Fibroblast of the conjunctiva (primary cell): ENCODE measurements around the gene ENO2.

Experiments
- DNase-seq: peaks from one replicate; pipeline ENCODE4 v3.0.0-alpha.2; 2010; ENCODE audit warnings: low read depth

ENO2 gene

DNA sequence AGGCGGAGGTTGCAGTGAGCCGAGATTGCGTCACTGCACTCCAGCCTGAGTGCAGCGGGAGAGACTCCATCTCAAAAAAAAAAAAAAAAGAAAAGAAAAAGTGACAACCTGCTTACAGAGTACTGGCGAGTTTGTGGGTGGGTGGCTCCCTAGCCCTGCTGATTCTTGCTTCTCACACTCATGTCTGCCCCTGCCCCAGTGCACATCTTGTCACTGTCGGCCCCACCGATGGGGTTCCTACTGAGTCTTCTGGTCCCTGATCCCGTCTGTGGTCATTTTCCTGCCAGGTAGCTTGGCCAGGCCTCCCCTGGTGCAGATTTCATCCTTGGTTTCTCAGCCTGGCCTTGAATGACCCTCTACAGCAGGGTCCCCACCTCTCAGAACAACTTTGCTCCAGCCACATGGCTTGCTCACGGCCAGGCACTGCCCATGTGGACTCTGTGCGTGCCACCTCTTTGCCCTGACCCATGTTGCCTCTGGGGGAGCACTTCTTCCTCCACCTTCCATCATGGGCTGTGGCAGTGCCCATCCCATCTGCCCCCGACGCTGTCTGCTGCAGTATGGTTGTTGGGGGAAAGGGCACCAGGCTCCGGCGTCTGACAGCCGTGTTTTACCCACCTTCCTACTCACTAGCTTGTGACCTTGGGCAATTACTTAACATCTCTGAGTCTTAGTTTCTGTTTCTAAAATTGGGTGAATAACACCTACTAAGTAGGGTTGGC is 34.7 kb downstream of the ENO2 start:
- DNase-seq = no peak

DNA sequence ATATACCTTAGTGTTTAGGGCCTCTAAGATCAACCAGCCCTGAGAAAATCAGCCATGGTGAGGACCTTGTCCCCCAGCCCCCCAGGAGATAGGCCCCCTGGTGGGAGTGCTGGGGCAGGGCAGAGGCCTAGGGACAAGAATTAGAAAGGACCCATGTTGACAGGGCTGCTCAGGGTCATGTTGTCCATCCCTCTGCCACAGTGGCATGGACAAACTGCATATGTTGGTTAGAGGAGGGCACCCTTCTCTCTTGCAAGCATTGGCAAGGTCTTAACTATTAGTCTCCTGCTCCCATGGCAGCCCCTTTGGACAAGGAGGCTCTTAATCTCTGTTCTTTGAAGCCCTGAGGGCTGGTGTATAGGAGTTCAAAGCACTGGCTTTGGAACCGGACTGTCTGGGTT is 36.0 kb downstream of the ENO2 start:
- DNase-seq = no peak

DNA sequence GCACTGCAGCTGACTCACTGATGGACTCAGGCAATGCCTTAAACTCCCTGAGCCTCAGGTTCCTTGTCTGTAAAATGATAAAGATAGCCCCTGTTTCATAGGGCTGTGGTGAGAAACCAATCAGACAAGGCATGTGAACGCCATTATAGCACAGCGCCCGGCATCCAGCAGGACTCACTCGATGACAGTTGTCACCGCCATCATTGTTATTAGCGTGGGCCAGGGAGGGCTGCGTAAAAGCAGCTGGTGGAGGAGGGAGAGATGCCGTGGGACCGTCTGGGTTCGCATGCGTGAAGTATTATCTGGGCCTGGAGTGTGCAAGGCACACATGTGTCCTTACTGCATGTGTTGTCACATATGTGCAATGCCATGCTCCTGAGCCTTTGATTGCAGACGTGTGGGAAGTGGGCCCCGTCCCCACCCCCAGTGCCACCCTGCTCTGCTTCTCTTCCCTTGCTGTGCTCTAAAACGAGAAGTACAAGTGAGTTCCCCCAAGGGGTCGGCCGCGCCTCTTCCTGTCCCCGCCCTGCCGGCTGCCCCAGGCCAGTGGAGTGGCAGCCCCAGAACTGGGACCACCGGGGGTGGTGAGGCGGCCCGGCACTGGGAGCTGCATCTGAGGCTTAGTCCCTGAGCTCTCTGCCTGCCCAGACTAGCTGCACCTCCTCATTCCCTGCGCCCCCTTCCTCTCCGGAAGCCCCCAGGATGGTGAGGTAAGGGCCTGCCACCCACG is 36.6 kb downstream of the ENO2 start, which contains the start of gene PTPN6:
TSS of gene PTPN6 (plus strand) at position 546 of the 730 bp plus-strand sequence. CDS start at position 703, 157 bp downstream.
- DNase-seq = no peak

DNA sequence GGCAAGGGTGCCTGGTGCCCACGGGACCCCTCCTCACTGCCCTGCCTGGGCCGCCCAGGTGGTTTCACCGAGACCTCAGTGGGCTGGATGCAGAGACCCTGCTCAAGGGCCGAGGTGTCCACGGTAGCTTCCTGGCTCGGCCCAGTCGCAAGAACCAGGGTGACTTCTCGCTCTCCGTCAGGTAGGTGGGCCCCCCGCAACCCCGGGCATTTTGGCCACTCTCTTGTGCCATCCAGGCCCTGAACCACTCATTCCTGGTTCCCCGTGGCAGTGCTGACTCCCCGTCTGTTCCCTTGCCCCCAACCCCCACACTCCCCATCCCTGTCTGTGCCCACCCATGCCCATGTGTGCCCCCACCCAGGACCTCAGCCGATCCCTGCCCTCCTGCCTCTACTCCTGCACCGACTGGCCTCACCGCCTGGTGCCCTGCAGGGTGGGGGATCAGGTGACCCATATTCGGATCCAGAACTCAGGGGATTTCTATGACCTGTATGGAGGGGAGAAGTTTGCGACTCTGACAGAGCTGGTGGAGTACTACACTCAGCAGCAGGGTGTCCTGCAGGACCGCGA is 37.3 kb downstream of the ENO2 start:
- DNase-seq = no peak

DNA sequence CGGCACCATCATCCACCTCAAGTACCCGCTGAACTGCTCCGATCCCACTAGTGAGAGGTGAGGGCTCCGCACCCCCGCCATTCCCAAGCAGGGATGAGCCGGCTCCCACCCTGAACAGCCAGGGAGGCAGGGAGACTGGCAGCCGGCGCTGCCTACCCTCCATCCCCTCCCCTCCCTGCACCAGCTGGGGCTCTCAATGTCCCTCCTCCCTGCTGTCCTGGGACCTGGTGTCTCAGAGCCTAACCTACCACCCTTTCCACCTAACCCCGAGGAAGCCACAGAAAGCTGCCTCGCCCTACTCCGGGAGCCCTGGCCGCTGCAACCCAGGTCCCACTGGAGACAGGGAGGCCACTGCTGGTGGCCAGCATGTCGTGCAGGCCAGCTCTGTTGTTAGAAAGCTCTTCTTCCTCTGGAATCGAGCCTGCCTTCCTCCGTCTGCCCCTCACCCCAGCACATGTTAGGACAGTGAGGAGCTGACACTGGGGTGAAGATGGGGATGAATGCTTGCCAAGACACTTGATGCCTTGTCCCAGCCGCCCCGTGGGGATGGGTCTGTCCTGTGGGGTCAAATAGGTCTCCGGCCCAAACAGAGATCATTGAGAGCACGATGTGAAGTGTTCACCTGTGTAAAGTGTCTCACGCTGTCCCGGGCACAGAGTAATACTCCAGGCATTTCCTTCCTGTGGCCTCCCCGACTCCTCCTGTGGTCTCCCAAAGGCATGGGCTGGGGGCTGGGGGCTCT is 37.9 kb downstream of the ENO2 start:
- DNase-seq = no peak

DNA sequence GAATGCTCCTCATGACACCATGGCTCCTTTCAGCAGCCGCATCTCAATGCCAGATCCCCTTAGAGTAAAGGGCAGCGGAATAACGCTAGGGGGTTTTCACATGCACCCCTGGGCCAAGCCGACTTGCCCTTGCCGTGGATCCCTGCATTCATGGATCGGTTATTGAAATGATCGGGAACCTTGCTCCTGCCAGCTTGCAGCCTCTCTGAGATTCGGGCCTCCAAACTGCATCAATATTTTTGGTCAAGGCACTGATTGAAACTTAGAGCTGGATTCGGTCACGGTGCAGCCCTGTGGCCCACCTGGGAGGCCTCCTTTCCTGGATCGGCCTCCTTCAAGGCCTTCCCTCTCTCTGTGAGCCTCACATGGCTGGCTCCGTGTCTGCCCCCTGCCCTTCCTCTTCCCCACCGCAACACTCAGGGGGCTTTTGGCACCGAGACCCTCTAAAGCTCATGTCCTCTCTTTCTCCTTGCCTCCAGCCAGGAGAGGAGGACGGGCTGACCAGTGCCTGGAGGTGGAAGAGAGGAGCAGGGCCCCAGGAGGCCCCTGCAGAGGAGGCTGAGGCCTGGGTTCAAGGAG is 38.6 kb downstream of the ENO2 start:
- DNase-seq = no peak

DNA sequence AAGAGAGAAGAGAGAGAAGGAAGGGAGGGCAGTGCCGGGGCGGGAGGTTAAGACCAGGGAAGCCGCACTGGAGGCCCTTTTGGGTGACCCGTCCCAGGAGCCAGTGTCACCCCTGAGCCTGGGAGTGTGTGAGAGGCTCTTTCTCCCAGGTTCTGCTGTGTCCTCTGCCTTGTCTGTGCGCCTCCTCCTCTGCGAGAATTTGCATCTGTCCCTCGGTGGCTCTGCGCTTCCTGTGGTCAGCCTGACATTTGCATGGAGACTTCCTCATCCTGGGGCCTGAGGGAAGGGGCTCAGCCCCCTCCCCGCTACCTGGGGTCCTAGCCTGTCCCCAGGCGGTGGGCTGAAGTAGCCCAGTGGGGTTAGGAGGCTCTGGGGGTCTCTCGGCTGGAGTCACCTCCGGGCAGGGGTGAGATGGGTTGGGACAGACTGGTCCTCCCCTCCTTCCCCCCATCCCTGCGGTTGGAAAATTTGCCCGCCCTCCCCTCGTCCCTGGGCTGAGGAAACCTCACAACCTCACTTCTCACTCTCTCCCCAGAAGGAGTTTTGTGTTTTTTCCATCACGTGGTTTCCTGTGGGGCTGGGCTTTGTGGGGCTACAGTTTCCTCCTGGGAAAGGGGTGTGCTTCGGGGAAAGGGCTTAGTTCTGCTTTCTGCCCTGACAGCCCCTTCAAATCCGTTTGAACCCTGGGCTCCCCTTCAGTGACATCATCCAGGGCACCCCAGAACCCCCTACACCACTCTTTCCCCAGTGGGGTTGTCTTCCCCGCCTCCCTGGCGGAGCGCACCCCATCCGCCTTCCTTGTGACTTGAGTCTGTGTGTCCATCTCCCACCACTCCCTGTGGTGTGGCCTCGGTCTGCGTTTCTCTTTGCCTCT is 39.3 kb downstream of the ENO2 start:
- no peak for DNase-seq

DNA sequence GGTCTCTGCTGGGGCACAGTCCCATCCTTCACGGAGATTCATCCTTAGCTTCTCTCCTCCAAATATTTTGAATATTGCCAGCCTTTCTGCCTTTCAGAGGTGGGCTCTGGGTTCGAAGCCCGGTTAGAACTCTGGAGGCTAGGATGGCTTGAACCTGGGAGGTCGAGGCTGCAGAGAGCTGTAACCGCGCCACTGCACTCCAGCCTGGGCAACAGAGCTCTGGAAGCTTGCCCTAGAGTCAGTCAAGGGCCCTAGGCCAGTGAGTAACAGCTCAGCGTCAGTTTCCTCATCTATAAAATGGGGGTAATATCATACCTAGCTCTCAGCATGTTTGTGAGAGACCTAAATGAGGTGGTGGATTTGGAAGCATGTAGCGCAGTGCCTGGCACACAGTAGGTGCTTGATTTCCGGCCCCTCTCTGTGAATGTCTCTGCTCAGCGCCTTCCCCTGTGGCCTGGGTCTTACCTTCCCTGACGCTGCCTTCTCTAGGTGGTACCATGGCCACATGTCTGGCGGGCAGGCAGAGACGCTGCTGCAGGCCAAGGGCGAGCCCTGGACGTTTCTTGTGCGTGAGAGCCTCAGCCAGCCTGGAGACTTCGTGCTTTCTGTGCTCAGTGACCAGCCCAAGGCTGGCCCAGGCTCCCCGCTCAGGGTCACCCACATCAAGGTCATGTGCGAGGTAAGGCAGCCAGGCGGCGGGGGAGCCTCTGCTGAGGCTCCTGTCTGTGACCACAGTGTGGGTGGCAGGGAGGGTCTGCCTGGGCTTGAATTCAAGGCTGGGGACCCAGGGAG is 40.1 kb downstream of the ENO2 start:
- DNase-seq = no peak

DNA sequence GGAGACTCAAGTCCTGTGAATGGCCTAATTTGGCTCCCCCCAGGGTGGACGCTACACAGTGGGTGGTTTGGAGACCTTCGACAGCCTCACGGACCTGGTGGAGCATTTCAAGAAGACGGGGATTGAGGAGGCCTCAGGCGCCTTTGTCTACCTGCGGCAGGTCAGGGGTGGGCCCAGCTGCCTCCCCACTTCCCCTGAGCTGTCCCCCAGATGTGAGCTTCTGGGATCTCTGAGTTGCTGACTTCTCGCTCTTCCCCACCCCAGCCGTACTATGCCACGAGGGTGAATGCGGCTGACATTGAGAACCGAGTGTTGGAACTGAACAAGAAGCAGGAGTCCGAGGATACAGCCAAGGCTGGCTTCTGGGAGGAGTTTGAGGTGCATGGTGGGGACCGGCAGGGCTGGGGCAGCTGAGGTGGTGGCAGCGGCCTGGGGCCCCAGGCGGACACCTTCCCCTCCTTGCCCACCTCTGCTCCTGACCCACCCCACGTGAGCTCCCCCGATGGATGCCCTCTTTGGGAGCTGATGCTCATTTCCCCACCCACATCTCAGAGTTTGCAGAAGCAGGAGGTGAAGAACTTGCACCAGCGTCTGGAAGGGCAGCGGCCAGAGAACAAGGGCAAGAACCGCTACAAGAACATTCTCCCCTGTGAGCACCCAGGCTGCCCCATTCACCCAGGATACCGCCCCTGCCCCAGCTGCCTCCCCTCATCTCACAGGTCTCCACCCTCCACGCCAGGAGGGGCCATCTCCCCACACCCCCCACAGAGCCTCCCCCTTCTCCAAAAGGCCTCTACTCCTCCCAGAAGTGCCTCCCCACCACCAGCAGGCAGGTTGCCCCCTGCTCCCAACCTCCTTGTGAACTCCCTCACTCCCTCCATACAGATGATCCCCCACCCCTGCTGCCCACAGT is 41.0 kb downstream of the ENO2 start:
- DNase-seq = no peak

DNA sequence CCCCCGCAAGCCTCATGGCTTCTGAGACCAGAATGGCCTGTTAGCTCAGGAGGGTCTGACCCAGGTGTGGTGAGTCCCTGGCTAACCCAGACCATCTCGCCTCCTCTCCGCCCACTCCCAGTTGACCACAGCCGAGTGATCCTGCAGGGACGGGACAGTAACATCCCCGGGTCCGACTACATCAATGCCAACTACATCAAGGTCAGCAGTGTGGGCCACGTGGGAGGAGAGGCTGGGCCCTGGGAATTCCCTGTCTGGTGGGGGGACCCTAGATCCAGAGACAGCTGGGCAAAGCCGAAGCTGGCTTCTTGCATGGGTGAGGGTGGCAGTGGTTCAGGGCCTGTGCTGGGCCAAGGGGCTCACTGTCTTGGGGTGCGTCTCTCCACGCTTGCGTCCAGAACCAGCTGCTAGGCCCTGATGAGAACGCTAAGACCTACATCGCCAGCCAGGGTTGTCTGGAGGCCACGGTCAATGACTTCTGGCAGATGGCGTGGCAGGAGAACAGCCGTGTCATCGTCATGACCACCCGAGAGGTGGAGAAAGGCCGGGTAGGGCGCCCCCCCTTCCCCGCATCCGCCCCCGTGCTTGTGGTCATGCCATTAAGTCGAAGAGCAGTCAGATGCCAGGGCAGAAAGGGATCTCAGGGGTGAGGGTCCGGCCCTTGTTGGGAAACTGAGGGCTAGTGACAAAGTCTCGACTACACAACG is 41.8 kb downstream of the ENO2 start:
- no peak for DNase-seq

DNA sequence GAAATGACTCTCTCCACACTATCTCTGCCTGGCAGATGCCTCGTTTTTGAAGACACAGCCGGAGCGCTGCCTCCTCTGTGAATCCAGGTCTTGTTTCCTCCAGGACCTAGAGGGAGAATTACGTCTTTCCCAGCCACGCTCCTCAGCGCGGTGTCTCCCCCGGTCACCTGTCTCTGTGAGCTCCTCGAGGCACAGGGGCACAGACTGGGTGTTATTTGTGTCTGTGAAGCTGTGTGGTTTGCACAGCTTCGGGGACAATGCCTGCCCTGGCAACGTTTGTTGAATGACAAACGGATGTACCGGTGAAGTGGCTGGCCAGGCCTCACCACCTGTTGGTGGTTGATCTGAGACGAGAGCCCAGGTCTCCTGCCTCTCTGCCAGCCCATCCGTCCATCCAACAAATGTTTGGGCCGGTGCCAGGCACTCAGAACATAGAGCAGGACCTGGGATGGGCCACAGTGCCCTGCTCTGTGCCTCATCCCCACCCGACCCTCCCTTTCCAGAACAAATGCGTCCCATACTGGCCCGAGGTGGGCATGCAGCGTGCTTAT is 42.8 kb downstream of the ENO2 start:
- no peak for DNase-seq

DNA sequence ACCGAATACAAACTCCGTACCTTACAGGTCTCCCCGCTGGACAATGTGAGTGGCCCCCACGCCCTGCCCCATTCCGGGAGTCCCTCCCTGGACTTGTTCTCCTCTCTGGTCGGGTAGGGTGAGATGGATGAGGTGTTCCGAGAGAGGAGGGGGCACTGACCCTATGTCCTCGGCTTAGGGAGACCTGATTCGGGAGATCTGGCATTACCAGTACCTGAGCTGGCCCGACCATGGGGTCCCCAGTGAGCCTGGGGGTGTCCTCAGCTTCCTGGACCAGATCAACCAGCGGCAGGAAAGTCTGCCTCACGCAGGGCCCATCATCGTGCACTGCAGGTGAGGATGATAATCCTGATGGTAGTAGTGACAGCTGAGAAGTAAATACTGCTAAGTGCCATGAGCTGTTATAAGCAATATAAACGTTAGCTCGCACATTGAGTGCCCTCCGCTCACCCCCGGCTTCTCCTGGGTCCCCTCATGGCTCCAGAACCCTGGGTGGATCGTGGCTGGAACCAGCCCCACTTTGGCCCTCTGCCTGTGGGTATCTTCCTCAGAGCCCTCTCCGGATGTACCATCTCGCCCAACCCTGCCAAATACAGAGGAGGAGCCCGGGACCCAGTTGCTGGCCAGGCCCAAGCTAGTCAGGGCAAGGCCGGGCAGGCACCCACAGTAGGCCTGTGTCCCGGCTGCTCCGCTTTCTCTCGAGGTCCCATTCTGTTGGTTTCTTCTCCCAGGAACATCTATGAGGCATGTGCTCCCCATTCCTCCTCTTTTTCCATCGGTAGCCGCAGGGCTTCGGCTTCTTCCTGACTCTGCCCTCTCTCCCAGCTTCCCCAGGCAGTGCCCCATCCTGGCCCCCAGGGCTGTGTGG is 43.6 kb downstream of the ENO2 start:
- DNase-seq = no peak

DNA sequence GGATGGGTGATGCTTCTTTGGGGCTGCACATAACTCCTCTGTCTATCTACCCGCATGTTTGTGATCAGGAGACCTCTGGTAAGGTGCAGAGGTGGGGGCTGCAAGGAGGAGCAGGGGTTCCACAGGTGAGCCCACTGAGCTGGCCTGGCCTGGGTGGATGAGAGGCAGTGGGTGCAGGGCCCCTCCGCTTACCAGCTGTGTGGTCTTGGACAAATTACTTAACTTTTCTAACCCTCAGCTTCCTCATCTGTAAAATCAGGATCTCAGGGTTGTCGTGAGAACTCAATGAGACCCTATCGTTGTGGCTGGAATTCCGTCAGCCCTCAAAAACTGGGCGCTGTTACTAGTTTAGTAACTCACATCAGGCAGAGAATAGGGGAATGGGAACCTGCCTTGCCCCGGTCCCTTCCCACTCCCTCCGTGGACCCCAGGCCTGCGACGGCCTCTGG is 44.3 kb downstream of the ENO2 start:
- no peak for DNase-seq

DNA sequence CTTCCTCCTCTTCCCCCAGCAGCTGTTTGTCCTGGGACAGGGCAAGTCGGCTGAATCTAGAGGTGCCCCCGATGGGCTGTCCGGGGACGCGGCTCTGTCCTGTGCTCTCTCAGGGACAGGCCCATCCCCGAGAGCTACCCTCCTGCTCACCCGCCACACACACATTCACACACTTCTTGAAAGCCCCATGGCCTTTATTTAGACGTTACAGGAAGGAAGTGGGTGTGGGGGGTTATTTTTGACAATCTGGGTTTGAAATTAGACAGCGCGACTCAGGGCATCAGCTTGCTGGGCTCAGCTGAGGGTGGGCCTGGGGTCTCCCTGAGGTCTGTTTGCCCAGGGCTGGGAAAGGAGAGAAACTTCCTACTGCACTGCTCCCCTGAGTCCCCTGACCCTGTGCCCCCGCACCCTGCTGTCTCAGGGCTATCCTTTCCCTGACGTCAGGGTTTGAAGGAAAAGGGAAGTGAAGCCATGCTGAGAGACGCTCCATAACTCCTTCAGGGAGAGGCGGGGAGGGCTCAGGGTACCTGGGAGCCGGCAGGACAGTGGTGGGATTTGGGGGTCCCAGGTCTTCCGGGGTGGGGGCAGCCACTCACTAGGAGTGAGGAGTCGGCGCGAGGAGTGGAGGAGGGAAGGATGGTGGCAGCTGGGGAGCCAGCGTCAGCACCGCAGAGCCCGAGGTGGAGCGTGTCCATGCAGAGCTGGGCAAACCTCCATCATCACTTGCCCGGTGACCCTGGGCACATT is 44.9 kb downstream of the ENO2 start:
- DNase-seq = no peak

DNA sequence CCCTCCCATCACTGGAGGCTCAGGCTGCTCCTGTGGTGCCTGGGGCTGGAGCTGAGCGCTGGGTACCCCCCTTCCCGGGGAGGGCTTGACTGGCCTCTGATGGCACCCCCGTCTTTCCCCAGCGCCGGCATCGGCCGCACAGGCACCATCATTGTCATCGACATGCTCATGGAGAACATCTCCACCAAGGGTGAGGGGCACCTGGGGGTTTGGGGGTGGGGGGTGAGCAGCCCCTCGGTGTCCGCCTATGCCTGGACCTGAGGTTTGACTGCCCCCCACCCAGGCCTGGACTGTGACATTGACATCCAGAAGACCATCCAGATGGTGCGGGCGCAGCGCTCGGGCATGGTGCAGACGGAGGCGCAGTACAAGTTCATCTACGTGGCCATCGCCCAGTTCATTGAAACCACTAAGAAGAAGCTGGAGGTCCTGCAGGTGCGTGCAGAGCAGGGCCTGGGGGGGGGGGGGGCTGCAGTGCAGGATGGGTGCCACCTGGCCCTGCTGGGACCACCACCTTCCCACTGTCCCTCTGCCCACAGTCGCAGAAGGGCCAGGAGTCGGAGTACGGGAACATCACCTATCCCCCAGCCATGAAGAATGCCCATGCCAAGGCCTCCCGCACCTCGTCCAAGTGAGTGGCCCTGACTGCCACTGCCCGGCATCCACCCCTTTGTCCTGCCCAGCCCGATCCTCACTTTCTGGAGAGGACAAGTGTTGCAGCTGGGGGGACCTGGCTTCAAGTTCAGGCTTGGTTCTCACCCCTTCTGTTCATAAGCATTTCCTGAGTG is 45.6 kb downstream of the ENO2 start:
- no peak for DNase-seq
